Erythroblast (primary cell): ENCODE data around the gene CDK16.

Source experiments
- DNase-seq, 2 experiments: peaks; one replicate each; lab custom pipeline; 2025; lab: John Stamatoyannopoulos, UW
- GATA1 ChIP-seq: IDR thresholded peaks from 2 replicates; pipeline ENCODE4 v1.6.1; 2011; ENCODE audit warnings: low read depth, mild to moderate bottlenecking, control low read depth, low read length, moderate library complexity
- POLR2A ChIP-seq: IDR thresholded peaks from 2 replicates; pipeline ENCODE4 v1.6.1; 2011; ENCODE audit warnings: mild to moderate bottlenecking, low read length

The CDK16 gene

DNA sequence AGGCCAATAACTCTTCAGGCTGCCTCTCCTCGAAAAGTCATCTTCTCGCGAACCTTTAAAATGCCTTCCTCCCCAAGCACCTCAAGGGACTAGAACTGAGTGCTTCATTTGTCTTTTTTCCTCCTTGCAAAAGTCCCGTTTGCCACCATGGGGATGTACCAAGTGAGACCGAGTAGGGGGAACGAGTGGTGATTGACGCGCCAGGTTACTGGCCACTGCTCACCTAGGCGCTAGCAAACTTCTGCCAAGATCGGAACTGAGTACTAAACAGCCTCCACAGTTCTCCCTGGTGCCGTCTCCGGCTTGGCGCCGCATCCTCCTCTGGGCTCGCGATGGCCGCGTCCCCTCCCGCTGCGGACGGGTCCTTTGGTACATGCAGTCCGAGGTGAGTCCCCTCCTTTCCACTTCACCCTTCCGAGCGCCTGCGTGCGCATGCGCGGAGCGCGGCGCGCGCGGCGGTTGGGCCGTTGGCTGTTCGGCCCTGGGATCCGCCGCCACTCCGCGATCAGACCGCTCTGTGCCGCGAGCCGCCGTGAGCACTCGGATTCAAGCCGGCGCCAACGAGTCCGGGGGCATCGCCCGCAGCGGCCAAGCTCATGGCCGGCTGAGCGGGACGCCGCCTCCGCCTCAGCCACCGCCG, at the start of gene CDK16:
Gene CDK16 (plus strand): TSS at position 402 of the 640 bp plus-strand sequence. CDS start 4,877 bp downstream, outside the sequence.
- peak; percentile 85 to 90 for DNase-seq
- TF ChIP-seq GATA1 = no peak
- peak; percentile 91 for TF ChIP-seq POLR2A

DNA sequence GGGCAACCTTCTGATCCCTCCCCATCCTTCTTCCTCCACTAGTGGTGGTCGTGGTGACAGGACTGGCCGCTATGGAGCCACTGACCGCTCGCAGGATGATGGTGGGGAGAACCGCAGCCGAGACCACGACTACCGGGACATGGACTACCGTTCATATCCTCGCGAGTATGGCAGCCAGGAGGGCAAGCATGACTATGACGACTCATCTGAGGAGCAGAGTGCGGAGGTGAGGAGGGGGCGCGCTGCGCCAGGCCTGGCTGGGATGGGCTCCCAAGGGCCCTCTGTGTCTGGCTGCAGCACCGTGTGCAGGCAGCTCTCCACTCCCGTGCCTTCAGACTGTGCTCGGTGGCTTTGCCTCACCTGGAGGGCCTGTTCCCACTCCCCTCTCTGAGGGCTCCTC, 49.2 kb upstream of the CDK16 start:
- TF ChIP-seq POLR2A = no peak
- TF ChIP-seq GATA1 = no peak

DNA sequence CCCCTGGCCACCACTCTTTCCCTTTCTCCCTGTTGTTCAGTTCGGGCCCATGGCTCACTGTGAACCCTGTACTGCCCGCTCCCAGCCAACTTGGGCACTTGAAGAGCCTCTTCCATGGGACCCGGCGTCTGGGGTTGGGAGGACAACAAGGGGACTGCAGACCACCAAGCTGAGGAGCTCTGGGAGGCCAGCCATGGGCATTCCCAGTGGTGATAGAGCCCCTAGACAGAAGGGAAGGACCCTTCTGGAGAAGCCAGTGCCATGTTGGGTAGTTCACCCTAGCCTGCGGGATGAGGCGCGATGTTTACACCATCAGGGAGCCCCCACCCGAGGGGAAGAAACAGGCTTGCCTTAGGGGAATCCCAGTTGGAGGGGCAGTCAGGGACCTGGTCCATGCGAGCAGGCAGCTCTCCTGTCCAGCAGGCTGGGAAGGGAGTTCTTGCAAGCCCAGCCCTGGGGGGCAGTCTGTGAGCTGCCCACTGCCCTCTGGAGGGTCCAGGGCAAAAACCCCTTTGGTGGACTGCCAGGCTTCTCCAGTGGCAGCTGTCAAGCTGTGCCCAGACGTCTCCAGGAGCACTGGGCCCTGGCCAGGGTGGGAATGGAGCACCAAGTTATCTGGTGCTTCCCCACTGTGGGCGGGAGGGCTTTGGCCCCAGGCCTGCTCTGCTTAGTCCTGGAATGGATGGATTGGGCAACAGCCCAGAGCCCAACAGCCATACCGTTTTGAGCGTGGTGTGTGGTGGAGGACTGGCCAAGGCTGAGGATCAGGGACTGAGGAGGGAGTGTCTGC, 48.6 kb upstream of the CDK16 start:
- no peak for TF ChIP-seq POLR2A
- TF ChIP-seq GATA1 = no peak
- no peak for DNase-seq

More for the DNA sequence above, 49.2 kb upstream of the CDK16 start:
- DNase-seq = no peak

DNA sequence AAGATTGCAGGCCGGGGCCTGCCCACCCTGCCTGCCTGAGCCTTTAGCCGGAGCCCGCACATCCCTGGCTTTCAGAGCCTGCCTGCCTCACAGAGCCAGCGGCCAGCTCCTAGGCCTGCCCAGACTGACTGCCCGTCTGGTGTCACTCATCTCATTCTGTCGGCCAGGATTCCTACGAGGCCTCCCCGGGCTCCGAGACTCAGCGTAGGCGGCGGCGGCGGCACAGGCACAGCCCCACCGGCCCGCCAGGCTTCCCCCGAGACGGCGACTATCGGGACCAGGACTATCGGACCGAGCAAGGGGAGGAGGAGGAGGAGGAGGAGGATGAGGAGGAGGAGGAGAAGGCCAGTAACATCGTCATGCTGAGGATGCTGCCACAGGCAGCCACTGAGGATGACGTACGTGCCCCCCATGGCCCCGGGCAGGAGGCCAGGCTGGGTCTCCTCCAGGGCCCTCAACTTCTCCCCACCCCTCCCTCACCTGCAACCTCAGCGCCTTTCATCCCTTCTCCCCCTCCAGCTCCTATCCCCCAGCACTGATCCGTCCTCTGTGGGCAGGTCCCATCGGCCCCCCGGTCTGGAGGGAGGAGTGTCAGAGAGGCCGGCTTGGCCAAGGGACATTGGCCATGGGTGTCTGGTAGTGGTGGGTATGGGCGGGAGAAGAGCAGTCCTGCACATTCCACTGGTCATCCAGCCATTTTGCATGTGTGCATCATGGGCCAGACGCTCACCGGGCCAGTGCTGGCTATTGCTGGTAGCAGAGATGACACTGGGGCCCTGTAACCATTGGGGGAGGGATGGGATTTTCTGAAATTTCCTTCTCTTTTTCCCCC, 47.4 kb upstream of the CDK16 start:
- no peak for DNase-seq
- TF ChIP-seq POLR2A (no peak), GATA1 (no peak)

DNA sequence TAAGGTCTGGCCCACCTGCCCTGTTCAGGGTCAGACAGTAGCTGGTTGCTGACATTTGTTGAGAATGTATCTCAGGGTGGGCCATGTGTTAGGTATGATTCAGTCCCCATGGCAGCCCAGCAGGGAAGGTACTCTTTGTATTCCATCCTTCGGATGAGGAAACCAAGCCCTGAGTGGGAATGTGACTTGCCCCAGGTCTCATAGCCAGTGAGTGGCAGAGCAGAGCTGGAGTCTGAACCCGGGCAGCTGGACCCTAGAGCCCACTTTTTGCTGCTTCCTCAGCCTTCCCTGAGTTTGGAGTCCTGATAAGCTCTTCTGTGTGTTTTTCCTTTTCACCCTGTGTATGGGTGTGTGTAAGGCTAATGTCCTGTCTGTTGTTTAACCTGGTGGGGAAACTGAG, 46.5 kb upstream of the CDK16 start:
- DNase-seq = no peak
- TF ChIP-seq GATA1 (no peak), POLR2A (no peak)

DNA sequence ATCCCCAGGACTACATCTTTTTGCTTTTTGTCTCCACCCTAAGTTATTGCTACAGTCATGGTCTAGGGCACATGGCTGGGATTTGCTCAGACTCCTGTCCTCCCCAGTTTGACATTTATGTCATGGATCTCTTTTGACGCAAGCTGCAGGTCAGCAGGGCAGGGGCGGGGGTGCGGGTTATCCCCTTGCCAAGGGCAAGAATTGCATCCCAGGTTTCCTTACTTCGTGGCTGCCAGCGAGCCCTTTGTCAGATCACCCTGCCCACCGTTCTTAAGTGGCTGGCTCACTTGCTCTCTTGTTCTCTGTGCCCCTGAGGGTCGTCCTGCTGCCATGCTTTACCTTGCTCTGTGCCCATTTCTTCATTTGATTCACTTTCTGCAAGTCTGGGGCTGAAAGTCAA, 45.9 kb upstream of the CDK16 start:
- TF ChIP-seq POLR2A (no peak), GATA1 (no peak)
- DNase-seq = no peak

DNA sequence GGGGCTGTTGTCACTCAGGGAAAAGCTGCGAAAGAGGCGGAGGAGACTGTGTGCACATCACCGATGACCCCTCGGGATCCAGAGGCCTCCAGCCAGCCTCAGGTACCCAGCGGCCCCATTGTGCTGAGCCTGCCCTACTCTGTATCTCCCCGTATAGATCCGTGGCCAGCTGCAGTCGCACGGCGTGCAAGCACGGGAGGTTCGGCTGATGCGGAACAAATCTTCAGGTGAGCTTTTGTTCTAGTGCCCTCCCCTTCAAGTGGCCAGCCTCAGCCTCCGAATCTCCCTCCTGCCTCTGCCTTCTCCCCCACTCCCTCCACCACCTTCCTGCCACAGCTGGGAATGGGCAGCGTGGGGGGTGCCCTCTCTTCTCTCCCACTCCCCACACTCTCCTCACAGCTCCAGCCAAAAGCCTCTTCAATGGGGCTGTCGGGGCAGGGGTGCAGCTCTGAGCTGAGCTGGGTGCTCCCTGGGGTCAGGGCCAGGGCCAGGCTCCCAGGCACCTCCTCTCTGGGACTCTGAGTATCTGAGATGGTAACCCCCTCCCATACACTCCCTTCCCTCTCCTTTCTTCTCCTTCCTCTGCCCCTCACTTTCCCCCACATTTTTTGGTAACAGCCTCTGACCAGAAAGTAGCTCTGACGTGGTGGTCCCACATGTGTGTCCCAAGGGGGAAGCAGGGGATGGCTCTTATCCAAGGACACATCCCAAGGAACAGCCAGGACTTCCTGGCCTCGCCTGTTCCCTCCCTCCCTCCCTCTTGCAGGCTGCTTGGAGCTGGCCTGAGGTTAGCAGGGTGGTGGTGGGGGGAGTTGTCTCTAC, 45.3 kb upstream of the CDK16 start:
- no peak for TF ChIP-seq GATA1
- no peak for TF ChIP-seq POLR2A
- no peak for DNase-seq

DNA sequence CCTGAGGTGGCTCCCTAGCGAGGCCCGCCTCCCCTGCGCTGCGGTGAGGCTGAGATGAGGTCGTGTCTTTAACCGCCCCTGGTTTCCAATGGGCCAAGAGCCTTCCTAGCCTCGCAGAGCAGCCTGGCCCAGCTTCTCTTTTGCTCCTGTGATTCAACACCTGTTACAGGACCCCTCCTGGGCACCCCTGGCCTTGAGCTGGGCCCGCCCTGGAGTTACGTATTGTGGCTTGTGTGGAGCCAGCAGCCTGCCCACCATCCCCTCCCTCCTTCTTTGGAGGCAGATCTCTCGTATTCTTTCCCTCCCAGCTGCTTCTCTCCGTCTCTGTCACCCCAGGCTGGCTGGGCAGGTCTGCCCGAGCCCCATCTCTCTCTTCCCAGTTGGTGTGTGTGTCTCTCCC, 44.1 kb upstream of the CDK16 start:
- TF ChIP-seq GATA1 (no peak), POLR2A (no peak)
- no peak for DNase-seq

DNA sequence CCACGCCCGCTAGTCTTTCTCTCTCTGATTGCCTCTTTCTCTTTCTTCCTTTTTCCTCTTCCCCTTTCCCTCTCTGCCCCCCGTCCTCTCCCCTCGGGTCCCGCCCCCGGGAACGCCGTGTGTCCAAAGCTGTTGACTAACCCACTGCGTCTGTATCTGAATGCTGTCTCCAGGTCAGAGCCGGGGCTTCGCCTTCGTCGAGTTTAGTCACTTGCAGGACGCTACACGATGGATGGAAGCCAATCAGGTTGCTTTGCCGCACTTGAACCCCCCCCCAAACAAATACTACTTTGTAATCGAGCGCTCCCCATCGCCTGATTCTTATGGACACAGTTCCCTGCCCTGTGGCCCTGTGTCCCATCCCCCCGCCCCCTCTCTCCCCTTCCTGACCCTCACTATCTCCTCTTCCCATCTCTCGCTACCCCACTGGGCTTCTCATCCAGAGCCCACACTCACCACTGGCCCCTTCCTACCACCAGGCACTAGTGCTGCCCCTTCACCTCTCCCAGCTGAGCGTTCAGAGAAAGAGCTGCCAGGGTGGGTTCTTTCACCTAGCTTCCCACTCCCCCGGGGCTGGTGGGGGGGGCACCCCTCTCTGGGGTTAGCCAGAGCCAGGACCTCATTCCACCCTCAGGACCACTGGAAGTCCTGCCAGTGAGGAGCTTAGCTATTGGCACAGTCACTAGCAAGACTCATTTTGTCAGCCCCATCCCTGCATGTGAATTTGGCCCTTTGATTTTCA, 43.5 kb upstream of the CDK16 start:
- TF ChIP-seq GATA1 (no peak), POLR2A (no peak)
- DNase-seq = no peak

DNA sequence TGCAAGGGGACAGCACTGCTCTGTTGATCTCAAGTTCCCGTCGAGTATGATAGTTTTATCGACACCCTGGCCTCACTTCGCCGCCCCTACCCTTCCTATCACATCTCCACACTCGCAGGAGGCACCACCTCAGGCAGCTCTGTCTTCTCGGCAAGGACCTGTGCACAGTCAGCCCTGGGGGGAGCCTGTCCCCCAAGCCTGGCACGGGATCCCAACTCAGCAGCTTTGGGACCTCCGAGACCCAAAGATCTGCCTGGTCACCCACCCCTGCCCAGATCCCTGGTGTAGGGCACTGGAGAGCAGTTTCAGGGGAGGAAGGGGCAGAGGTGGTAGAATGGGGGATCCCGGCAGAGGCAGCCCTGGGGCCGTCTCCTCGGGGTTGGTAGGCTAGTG, 42.9 kb upstream of the CDK16 start:
- no peak for DNase-seq
- TF ChIP-seq POLR2A (no peak), GATA1 (no peak)

DNA sequence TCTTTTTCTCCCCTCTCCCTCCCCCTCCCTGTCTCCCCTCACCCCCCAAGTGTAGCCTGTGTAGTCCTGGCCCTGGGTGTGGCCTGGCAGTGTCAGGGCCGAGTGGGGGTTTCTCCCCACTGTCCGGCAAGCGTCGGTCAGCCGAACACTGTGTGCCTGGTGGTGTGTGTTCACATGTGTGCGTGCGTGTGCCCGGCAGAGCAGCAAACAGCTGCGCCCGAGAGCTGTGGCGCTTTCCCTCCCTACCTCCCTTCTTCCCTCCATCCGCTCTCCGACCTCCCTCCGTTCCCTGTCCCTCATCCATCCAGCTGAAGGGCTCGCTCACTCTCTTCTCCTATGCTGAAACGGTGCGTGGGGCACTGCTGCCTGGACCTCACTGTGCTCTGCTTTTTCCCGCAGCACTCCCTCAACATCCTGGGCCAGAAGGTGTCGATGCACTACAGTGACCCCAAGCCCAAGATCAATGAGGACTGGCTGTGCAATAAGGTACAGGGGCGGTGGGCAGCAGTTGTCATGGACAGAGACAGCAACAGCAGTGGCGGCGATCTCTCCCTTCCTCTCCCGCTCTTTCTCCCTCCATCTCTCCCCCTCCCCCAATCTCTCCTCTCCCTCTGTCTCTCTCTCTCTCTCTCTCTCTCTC, 42.3 kb upstream of the CDK16 start:
- no peak for DNase-seq
- TF ChIP-seq GATA1 = no peak
- no peak for TF ChIP-seq POLR2A

DNA sequence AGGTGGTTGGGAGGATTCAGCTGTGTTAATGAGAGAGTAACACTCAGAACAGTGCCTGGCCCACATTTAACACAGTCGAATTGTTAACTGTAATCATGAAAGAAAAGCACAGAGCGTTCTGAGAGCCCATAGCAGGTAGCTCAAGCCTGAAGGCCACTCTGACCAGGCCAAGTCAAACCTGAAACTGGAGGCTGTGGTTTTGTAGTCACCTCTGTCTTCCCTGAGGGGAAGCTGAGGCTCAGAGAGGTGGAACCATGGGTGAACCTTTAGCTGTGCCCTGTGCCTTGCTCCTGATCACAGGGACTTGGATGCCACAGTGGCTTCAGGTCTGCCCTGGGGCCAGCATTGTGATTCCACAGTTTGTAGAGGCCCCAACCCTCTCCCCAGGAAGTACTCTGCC, 41.4 kb upstream of the CDK16 start:
- TF ChIP-seq GATA1 (no peak), POLR2A (no peak)
- DNase-seq = no peak
